MCF 10A (cell line): ENCODE data around the gene LHFPL2. TPM values are rescaled to one million over a fixed set of nuclear protein-coding genes. Genes with fewer than 3 reads are reported as not detected.
"Not testable (repeated sequence)": the region's sequence is repeated elsewhere in the genome, so short reads cannot be mapped to it uniquely, and the experiment has no call there.

Source experiments
- BruUV-seq: library from RNA; stranded (reverse); fragments of 400-500 nt; replicated peaks from 2 replicates; lab custom pipeline; 2021; lab: Mats Ljungman, UMichigan
- CTCF ChIA-PET: fragments of 300-600 bp; sonication (Branson Sonifier 250); formaldehyde crosslinking; extraction: SDS; loops from one replicate; lab custom pipeline; 2021; ENCODE audit warnings: antibody characterized with exemption, inconsistent platforms; lab: Yijun Ruan, JAX
- POLR2A ChIA-PET: fragments of 300-600, 350-650 bp; sonication (Branson Sonifier 250); formaldehyde crosslinking; extraction: SDS; loops from one replicate; lab custom pipeline; 2020; ENCODE audit warnings: antibody characterized with exemption, inconsistent platforms; lab: Yijun Ruan, JAX
- DNase-seq: peaks from one replicate; pipeline ENCODE4 v3.0.0-alpha.2; 2018; ENCODE audit not compliant: unreplicated experiment
- H3K27ac Mint-ChIP-seq: one replicate; pipeline ENCODE4 v1.8.0; 2022; ENCODE audit warnings: mild to moderate bottlenecking, low read depth, mixed read lengths; ENCODE audit not compliant: unreplicated experiment
- H3K27me3 Mint-ChIP-seq: one replicate; pipeline ENCODE4 v1.8.0; 2022; ENCODE audit warnings: mixed read lengths; ENCODE audit not compliant: insufficient read depth, unreplicated experiment
- H3K36me3 Mint-ChIP-seq: one replicate; pipeline ENCODE4 v1.8.0; 2022; ENCODE audit warnings: mild to moderate bottlenecking, moderate library complexity, mixed read lengths; ENCODE audit not compliant: insufficient read depth, unreplicated experiment
- H3K4me1 Mint-ChIP-seq: one replicate; pipeline ENCODE4 v1.8.0; 2022; ENCODE audit warnings: mixed read lengths; ENCODE audit not compliant: insufficient read depth, unreplicated experiment
- H3K4me3 Mint-ChIP-seq: one replicate; pipeline ENCODE4 v1.8.0; 2022; ENCODE audit warnings: mild to moderate bottlenecking, moderate library complexity, mixed read lengths; ENCODE audit not compliant: unreplicated experiment
- H3K9me3 Mint-ChIP-seq: one replicate; pipeline ENCODE4 v1.8.0; 2022; ENCODE audit warnings: mixed read lengths; ENCODE audit not compliant: unreplicated experiment
- intact Hi-C: fragments of 100-400 bp; cut with micrococcal nuclease; formaldehyde crosslinking; loops from 2 replicates; pipeline ENCODE4 v1.14.1; 2022
- total RNA-seq: library from RNA; stranded (reverse); gene quantifications from 2 replicates; pipeline ENCODE4 v1.2.3, GENCODE V29; 2022
- TF ChIP-seq, protein P1 (sequence below): fragments of 200-600 bp; IDR thresholded peaks from one replicate; pipeline ENCODE4 v1.8.0; 2022; ENCODE audit warnings: antibody characterized with exemption, mild to moderate bottlenecking; ENCODE audit not compliant: unreplicated experiment

Gene LHFPL2
- total RNA-seq, 1 experiment from 2014 or later: 45.9 TPM

DNA sequence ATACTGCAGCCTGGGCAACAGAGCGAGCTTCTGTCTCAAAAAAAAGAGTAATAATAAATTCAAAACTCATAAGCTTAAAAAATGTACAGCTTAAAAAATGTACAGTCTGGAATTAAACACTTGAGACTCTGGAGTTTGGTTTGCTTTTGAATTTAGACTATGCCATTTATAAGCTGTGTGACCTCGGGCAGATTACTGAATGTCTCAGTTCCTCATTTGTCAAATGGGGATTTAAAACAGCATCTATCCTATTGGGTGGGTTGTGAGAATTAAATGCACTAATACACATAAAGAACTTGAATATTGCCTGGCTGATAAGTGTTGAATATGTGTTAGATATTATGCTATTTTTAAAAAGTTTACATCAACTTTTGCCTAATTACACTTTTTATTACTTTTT lies 189.7 kb downstream of the LHFPL2 start:
- intact Hi-C loops: no loop called here
- BruUV-seq: no TSS peak
- ChIA-PET CTCF (interaction anchor here (0.6 to 2.0 kb wide), 3 partner anchors 9 to 134 kb away, joined by 3 to 7 read pairs (median 4); no protein-coding TSS in a partner anchor), POLR2A (no interaction called here)
- H3K4me1 Mint-ChIP-seq: no peaks in the 10 kb centered on the region
- H3K4me3 Mint-ChIP-seq: no peak overlapping the region
- TF ChIP-seq, protein P1, sequence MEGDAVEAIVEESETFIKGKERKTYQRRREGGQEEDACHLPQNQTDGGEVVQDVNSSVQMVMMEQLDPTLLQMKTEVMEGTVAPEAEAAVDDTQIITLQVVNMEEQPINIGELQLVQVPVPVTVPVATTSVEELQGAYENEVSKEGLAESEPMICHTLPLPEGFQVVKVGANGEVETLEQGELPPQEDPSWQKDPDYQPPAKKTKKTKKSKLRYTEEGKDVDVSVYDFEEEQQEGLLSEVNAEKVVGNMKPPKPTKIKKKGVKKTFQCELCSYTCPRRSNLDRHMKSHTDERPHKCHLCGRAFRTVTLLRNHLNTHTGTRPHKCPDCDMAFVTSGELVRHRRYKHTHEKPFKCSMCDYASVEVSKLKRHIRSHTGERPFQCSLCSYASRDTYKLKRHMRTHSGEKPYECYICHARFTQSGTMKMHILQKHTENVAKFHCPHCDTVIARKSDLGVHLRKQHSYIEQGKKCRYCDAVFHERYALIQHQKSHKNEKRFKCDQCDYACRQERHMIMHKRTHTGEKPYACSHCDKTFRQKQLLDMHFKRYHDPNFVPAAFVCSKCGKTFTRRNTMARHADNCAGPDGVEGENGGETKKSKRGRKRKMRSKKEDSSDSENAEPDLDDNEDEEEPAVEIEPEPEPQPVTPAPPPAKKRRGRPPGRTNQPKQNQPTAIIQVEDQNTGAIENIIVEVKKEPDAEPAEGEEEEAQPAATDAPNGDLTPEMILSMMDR: no peak
- H3K27me3 Mint-ChIP-seq: no peaks in the 10 kb centered on the region
- no peak overlapping the region for H3K27ac Mint-ChIP-seq
- no peaks in the 10 kb centered on the region for H3K9me3 Mint-ChIP-seq
- DNase-seq: no peak
- peaks cover 5% of the 10 kb centered on the region for H3K36me3 Mint-ChIP-seq

DNA sequence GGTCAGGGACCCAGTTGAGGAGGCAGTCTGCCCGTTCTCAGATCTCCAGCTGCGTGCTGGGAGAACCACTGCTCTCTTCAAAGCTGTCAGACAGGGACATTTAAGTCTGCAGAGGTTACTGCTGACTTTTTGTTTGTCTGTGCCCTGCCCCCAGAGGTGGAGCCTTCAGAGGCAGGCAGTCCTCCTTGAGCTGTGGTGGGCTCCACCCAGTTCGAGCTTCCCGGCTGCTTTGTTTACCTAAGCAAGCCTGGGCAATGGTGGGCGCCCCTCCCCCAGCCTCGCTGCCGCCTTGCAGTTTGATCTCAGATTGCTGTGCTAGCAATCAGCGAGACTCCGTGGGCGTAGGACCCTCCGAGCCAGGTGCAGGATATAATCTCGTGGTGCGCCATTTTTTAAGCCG lies 191.1 kb downstream of the LHFPL2 start:
- BruUV-seq, intact Hi-C loops, POLR2A ChIA-PET, H3K4me3 Mint-ChIP-seq, CTCF ChIA-PET, H3K27me3 Mint-ChIP-seq, DNase-seq, H3K4me1 Mint-ChIP-seq, H3K27ac Mint-ChIP-seq, H3K36me3 Mint-ChIP-seq, H3K9me3 Mint-ChIP-seq: not testable (repeated sequence)

DNA sequence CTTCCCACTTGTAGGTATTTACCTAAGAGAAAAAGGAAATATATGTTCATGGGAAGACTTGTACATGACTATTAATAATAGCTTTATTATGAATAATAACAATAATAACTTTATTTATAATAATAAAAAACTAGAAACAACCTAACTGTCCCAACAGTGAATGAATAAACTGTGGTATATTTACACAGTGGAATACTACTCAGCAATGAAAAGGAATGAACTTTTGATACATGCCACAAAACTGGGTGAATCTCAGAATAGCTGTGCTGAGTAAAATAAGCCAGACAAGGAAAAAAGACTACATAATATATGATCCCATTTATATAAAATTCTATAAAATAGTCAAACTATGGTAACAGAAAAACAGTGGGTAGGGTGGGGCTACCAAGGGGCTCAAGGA lies 199.5 kb downstream of the LHFPL2 start:
- no peak for DNase-seq
- H3K4me3 Mint-ChIP-seq: no peak overlapping the region
- no peaks in the 10 kb centered on the region for H3K4me1 Mint-ChIP-seq
- no TSS peak for BruUV-seq
- no peaks in the 10 kb centered on the region for H3K9me3 Mint-ChIP-seq
- TF ChIP-seq, protein P1: no peak
- no peak overlapping the region for H3K27ac Mint-ChIP-seq
- POLR2A ChIA-PET: interaction anchor here (0.7 kb wide), 1 partner anchor 534 kb away, joined by 3 read pairs; no protein-coding TSS in a partner anchor
- intact Hi-C loops: no loop called here
- no peaks in the 10 kb centered on the region for H3K27me3 Mint-ChIP-seq
- CTCF ChIA-PET: no interaction called here
- no peaks in the 10 kb centered on the region for H3K36me3 Mint-ChIP-seq

DNA sequence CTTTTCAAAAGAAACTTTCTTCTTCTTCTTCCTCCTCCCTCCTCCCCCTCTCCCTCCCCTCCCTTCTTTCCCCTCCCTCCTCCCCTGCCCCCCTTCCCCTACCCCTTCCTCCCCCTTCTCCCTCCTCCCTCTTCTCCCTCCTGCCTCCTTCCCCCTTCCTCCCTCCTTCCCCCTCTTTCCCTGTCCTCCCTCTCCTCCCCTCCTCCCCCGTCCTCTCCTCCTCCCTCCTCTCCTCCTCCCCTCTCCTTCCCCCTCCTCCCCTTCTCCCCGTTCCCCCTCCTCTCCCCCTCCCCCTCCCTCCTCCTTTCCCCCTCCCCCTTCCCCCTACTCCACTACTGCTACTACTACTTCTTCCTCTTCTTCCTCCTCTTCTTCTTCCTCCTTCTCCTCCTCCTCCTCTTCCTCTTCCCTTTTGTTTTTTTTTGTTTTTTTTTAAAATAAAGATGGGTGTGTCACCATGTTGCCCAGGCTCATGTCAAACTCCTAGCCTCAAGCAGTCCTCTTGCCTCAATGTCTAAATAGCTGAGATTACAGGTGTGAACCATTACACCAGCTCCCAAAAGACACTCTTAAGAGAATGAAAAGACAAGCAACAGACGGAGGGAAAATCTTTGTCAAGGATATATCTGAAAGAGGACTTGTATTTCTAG lies 200.7 kb downstream of the LHFPL2 start:
- H3K27ac Mint-ChIP-seq: no peak overlapping the region
- TF ChIP-seq, protein P1: no peak
- DNase-seq: no peak
- no peaks in the 10 kb centered on the region for H3K9me3 Mint-ChIP-seq
- BruUV-seq: no TSS peak
- peaks cover 1% of the 10 kb centered on the region for H3K36me3 Mint-ChIP-seq
- ChIA-PET CTCF (interaction anchor here (0.6 to 0.7 kb wide), 2 partner anchors 20 to 292 kb away, joined by 3 to 5 read pairs; no protein-coding TSS in a partner anchor), POLR2A (no interaction called here)
- no peaks in the 10 kb centered on the region for H3K27me3 Mint-ChIP-seq
- no peaks in the 10 kb centered on the region for H3K4me1 Mint-ChIP-seq
- intact Hi-C loops: no loop called here
- H3K4me3 Mint-ChIP-seq: no peak overlapping the region
